Embryonic facial prominence (tissue), 1 donor: ENCODE results near the gene KHSRP.
"Not testable (repeated sequence)": the region's sequence is repeated elsewhere in the genome, so short reads cannot be mapped to it uniquely, and the experiment has no call there.

Experiments used
- DNase-seq: peaks from one replicate; pipeline ENCODE4 v3.0.0-alpha.2; 2016; ENCODE audit errors: extremely low spot score

Gene KHSRP

DNA sequence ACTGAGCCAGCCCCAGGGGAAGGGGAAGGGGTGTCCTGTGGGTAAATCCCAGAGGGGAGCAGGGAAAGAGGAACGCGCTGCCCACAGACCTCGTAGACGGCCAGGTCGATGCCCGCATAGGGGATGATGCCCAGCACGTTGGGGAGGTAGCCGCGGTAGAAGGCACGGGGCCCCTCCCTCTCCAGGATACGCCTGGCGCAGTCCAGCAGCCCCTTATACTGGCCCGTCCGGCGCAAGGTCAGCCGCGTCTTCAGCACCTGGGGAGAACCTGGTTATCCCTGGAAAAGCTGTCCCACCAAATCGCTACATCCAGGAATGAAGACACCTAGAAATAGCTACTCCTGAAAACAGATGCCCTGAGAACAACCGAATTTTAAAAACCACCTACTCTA lies 27.6 kb upstream of the KHSRP start:
- DNase-seq: no peak

DNA sequence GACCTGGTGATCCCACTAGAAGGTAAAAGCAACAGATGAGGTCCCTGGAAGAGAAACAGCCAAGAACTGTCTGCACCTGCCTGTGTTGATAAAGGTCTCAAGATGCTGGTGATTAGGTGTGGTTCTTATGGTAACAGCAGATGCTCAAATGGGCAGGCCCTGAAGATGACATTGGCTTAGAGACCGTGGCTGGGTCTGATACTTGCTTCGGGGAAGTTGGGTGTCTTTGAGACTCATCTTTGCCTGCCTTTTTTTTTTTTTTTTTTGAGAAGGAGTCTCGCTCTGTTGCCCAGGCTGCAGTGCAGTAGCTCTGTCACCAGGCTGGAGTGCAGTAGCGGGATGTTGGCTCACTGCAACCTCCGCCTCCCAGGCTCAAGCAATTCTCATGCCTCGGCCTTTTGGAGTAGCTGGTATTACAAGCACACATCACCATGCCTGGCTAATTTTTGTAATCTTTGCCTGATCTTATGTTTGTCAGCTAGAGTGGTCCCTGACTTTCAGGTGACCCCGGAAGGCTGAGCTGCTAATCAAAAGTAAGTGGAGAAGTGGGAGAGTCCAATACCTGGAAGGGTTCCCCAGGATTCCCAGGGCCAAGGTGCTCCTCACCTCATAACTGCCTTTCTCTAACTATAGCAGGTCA lies 27.1 kb upstream of the KHSRP start:
- no peak for DNase-seq

- DNase-seq: no peak
Measured at GRCh38 chr19:6450166-6450565, 25.6 kb upstream of the KHSRP start.

DNA sequence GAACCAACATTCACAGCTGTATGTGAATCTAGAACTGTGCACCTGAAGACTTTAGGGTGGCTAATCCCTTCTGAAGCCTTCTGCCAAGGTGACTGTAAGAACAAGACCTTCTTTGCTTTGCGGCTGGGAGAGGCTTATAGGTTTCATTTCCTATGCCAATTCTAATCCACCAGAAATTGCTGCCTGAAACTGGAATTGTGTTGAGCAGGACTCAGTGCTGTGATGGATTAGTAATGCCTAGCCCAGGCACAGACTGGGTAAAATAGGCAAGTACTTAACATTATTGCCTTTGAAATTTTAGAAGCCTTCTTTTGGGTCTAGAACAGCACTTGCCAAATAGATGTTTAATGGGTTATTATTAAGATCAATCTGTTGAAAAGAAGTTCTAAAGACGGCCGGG lies 23.4 kb upstream of the KHSRP start:
- no peak for DNase-seq

- DNase-seq: no peak
Measured at GRCh38 chr19:6446452-6446851, 21.8 kb upstream of the KHSRP start.

DNA sequence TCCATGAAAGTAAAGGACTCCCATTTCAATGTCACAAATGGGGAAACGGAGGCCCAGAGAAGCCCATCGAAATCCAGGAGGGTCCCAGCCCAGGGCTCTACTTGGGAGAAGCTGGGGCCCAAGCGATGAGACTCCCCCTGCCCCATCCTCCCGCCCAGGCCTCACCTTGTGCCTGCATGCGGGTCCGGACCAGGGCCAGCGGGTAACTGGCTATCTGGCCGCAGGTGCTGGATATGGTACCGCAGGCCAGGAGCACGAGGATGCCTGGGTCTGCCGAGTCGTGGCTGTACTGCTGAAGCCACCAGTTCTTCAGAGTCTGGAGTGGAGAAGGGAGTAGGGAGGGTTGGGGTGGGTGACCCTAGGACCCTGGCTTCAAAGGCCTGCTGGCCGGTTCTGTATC lies 19.4 kb upstream of the KHSRP start:
- no peak for DNase-seq

- no peak for DNase-seq
Measured at GRCh38 chr19:6442087-6442688, 17.6 kb upstream of the KHSRP start.

- DNase-seq: no peak
Measured at GRCh38 chr19:6440905-6441304, 16.3 kb upstream of the KHSRP start.

- no peak for DNase-seq
Measured at GRCh38 chr19:6439743-6440142, 15.1 kb upstream of the KHSRP start.

GRCh38 chr19:6433663-6434062 lies 9.1 kb upstream of the KHSRP start, which contains the start of gene SLC25A41:
Gene SLC25A41, minus strand, starts transcription at chr19:6433763. Its CDS starts 70 bp downstream, at chr19:6433693.
- no peak for DNase-seq

GRCh38 chr19:6433165-6433564 lies 8.6 kb upstream of the KHSRP start:
- no peak for DNase-seq

GRCh38 chr19:6431891-6432290 lies 7.3 kb upstream of the KHSRP start:
- no peak for DNase-seq

GRCh38 chr19:6429419-6430221 lies 5.0 kb upstream of the KHSRP start:
- no peak for DNase-seq

DNA sequence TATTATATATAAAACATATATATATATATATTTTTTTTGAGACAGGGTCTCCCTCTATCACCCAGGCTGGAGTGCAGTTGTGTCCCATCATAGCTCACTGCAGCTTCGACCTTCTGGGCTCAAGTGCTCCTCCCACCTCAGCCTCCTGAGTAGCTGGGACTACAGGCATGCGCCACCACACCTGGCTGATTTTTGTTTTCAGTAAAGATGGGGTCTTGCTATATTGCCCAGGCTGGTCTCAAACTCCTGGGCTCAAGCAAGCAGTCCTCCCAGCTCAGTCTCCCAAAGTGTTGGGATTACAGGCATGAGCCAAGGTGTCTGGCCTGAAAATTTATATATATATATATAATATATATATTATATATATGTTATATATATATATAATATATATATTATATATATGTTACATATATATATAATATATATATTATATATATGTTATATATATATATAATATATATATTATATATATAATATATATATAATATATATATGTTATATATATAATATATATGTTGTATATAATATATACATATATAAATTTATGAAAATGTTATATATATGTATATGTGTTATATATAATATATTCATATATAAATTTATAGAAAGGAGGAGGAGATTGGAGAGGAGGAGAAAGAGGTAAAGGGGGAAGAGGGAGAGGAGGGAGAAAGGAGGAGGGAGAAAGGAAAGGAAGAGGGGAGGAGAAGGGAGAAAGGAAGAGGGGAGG lies 4.2 kb upstream of the KHSRP start:
- not testable (repeated sequence) for DNase-seq

DNA sequence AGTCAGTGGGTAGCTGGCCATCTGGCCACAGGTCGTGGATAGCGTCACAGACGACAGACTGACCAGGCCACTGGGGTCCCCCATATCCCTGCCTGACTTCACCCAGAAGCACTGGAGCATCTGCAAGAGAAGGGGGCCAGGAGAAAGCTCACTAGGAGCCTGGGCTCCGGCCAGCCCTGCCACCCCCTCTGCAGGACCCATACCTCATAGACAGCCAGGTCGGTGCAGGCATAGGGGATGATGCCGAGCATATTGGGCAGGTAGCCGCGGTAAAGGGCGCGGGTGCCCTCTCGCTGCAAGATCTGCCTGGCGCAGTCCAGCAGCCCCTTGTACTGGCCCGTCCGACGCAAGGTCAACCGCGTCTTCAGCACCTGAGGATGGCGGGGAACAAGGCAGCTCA lies 2.5 kb upstream of the KHSRP start:
- DNase-seq: no peak

DNA sequence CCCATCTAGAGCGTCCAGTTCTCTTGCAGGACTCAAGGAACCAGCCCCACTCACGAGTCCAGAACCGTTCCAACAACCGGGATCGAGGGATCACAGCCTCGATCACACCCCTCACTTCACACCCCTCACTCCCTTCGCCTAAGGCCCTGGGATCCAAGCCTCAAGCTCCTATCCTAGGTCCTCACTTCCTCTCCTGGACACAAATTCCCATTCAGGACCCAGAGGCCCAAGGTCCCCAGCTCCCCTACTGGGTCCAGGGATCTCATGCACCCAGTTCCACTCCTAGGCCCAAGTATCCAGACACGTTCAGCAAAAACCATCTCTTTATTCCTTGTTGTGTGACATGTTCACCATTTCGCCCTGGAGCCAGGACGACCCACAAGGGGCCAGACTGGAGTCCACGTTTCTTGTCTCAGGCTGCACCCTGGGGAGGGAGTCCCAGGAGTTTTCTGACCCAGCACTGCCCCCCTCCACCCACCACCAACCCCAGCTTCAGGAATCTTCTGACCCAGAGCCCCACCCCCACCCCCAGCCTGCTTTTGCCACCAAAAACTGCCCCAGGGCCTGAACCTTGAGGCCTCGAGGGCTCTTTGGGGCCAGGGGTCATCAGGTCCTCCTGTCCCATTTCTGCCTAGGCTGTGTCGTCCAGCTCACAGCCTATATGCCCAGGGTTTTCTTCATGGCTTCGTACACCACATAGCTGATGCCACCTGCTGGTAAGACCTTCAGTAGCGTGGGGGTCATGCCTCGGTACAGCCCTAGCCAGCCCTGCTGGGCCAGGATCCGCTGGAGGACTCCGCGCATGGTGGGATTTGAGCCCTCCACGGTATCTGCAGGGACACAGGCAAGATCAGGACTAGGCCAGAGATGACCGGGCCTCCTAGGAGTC lies 1.4 kb upstream of the KHSRP start:
- no peak for DNase-seq

- DNase-seq: peak; percentile 100
Measured at GRCh38 chr19:6424939-6425731, 524 bp upstream of the KHSRP start.

DNA sequence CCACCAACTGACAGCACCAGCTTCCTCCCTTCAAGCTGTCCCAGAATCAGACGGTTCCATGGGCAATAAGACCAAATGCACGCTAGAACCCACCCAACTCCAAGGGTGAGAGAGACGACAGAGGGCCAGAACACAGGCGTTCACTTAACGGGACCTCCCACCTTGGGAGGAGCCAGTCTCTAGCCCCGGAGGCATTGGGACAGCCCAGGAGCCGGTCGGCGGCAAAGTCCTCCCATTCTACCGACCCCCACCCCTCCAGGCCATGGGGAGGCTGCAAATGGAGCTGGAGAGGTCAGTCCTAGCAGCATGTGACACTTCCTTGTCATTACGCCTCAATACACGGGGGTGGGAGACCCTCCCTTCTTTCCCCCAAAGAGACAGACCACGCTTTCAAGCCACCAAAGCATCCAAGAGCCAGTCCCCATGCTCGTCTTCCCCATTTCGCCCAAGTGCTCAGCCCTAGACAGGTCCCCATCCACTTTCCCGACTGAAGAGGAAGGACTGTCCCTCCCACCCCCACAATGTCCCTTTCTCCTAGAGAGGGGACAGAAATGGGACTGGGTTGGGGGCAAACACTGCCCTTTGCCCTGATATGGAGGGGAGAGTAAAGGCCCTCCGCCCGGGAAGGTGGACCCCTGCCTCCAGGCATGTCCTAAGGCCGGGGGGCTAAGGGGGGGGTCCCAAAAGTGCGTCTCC lies 964 bp downstream of the KHSRP start:
- no peak for DNase-seq

- no peak for DNase-seq
Measured at GRCh38 chr19:6421075-6422014, 3.3 kb downstream of the KHSRP start.
